ENCODE data around the gene CAMSAP1.
"Not testable (repeated sequence)": the region's sequence is repeated elsewhere in the genome, so short reads cannot be mapped to it uniquely, and the experiment has no call there.

The CAMSAP1 gene

GRCh38 chr9:135893104-135893503, 14.2 kb downstream of the CAMSAP1 start:
- H3K4me1 ChIP-seq (ENCODE audit: control insufficient read depth, low read depth, low read length) = peaks cover 11% of the 10 kb centered on the region
- no peak overlapping the region for H3K4me2 ChIP-seq (ENCODE audit: low read length)
- no peaks in the 10 kb centered on the region for H3K36me3 ChIP-seq (ENCODE audit: control insufficient read depth, insufficient read depth, low read length)
- no peak overlapping the region for H4K5ac ChIP-seq (ENCODE audit: low read length)
- H3K79me1 ChIP-seq (ENCODE audit: low read length) = peaks cover 27% of the 10 kb centered on the region
- no peak overlapping the region for H3K9ac ChIP-seq (ENCODE audit: low read length)
- whole genome bisulfite sequencing (ENCODE audit: extremely low coverage, insufficient coverage, low lambda C conversion rate) = 100% methylated on average over 1 of the region's 1 CpG
- no peaks in the 10 kb centered on the region for H3K27me3 ChIP-seq (ENCODE audit: insufficient read depth, low read length, poor library complexity)
- H2BK5ac ChIP-seq (ENCODE audit: low read length) = no peak overlapping the region
- no peak overlapping the region for H4K8ac ChIP-seq (ENCODE audit: low read depth, low read length)
- H3K27ac ChIP-seq (ENCODE audit: low read depth, low read length) = no peak overlapping the region
- H3K23ac ChIP-seq (ENCODE audit: low read length) = no peak overlapping the region
- peaks cover 89% of the 10 kb centered on the region for H3K79me2 ChIP-seq (ENCODE audit: control insufficient read depth, insufficient read depth, low read length)
- H2BK15ac ChIP-seq (replicated peaks; ENCODE audit: low read depth) = no peak overlapping the region
- no peak overlapping the region for H2AK5ac ChIP-seq (ENCODE audit: low read length)
- no peak overlapping the region for H3K4me3 ChIP-seq (ENCODE audit: low read length)
- no peak overlapping the region for H3K56ac ChIP-seq (ENCODE audit: low read length)
- H3K4ac ChIP-seq (ENCODE audit: low read depth, low read length) = no peak overlapping the region
- DNase-seq = no peak
- H2BK120ac ChIP-seq (ENCODE audit: low read depth, low read length) = no peak overlapping the region
- H3K18ac ChIP-seq (ENCODE audit: low read length) = no peak overlapping the region

GRCh38 chr9:135892327-135892726, 15.0 kb downstream of the CAMSAP1 start:
- WGBS (ENCODE audit: extremely low coverage, insufficient coverage, low lambda C conversion rate) = no CpG with 5 or more reads among the region's 6 CpGs
- not testable (repeated sequence) for H3K18ac ChIP-seq (ENCODE audit: low read length); H3K27ac ChIP-seq (ENCODE audit: low read depth, low read length); H3K4me2 ChIP-seq (ENCODE audit: low read length); H3K4me3 ChIP-seq (ENCODE audit: low read length); H4K5ac ChIP-seq (ENCODE audit: low read length); DNase-seq; H3K23ac ChIP-seq (ENCODE audit: low read length); H4K8ac ChIP-seq (ENCODE audit: low read depth, low read length); H2BK120ac ChIP-seq (ENCODE audit: low read depth, low read length); H3K9ac ChIP-seq (ENCODE audit: low read length); H2BK15ac ChIP-seq (replicated peaks; ENCODE audit: low read depth); H3K56ac ChIP-seq (ENCODE audit: low read length); H3K27me3 ChIP-seq (ENCODE audit: insufficient read depth, low read length, poor library complexity); H2BK5ac ChIP-seq (ENCODE audit: low read length); H2AK5ac ChIP-seq (ENCODE audit: low read length); H3K36me3 ChIP-seq (ENCODE audit: control insufficient read depth, insufficient read depth, low read length); H3K4ac ChIP-seq (ENCODE audit: low read depth, low read length)
- peaks cover 33% of the 10 kb centered on the region for H3K79me1 ChIP-seq (ENCODE audit: low read length)
- peaks cover 15% of the 10 kb centered on the region for H3K4me1 ChIP-seq (ENCODE audit: control insufficient read depth, low read depth, low read length)
- H3K79me2 ChIP-seq (ENCODE audit: control insufficient read depth, insufficient read depth, low read length) = peaks cover 91% of the 10 kb centered on the region

GRCh38 chr9:135891027-135891631, 16.2 kb downstream of the CAMSAP1 start:
- H2BK5ac ChIP-seq (ENCODE audit: low read length) = no peak overlapping the region
- peak overlapping the region; percentile 11 for H3K23ac ChIP-seq (ENCODE audit: low read length)
- H3K4me2 ChIP-seq (ENCODE audit: low read length) = no peak overlapping the region
- WGBS (ENCODE audit: extremely low coverage, insufficient coverage, low lambda C conversion rate) = no CpG with 5 or more reads among the region's 8 CpGs
- H3K9ac ChIP-seq (ENCODE audit: low read length) = no peak overlapping the region
- no peak overlapping the region for H3K18ac ChIP-seq (ENCODE audit: low read length)
- no peak overlapping the region for H3K27ac ChIP-seq (ENCODE audit: low read depth, low read length)
- peaks cover 91% of the 10 kb centered on the region for H3K79me2 ChIP-seq (ENCODE audit: control insufficient read depth, insufficient read depth, low read length)
- no peak overlapping the region for H2BK15ac ChIP-seq (replicated peaks; ENCODE audit: low read depth)
- no peaks in the 10 kb centered on the region for H3K36me3 ChIP-seq (ENCODE audit: control insufficient read depth, insufficient read depth, low read length)
- H3K4me1 ChIP-seq (ENCODE audit: control insufficient read depth, low read depth, low read length) = peaks cover 17% of the 10 kb centered on the region
- no peak overlapping the region for H3K4me3 ChIP-seq (ENCODE audit: low read length)
- H3K79me1 ChIP-seq (ENCODE audit: low read length) = peaks cover 40% of the 10 kb centered on the region
- no peak overlapping the region for H2BK120ac ChIP-seq (ENCODE audit: low read depth, low read length)
- no peak overlapping the region for H3K4ac ChIP-seq (ENCODE audit: low read depth, low read length)
- H2AK5ac ChIP-seq (ENCODE audit: low read length) = no peak overlapping the region
- no peak for DNase-seq
- H4K8ac ChIP-seq (ENCODE audit: low read depth, low read length) = no peak overlapping the region
- no peak overlapping the region for H4K5ac ChIP-seq (ENCODE audit: low read length)
- H3K56ac ChIP-seq (ENCODE audit: low read length) = no peak overlapping the region
- H3K27me3 ChIP-seq (ENCODE audit: insufficient read depth, low read length, poor library complexity) = no peaks in the 10 kb centered on the region

GRCh38 chr9:135890190-135891026, 16.9 kb downstream of the CAMSAP1 start:
- DNase-seq = no peak
- H3K4me1 ChIP-seq (ENCODE audit: control insufficient read depth, low read depth, low read length) = peaks cover 17% of the 10 kb centered on the region
- no peak overlapping the region for H2BK5ac ChIP-seq (ENCODE audit: low read length)
- H2BK15ac ChIP-seq (replicated peaks; ENCODE audit: low read depth) = no peak overlapping the region
- WGBS (ENCODE audit: extremely low coverage, insufficient coverage, low lambda C conversion rate) = no CpG with 5 or more reads among the region's 18 CpGs
- H4K8ac ChIP-seq (ENCODE audit: low read depth, low read length) = no peak overlapping the region
- H3K27ac ChIP-seq (ENCODE audit: low read depth, low read length) = no peak overlapping the region
- no peaks in the 10 kb centered on the region for H3K27me3 ChIP-seq (ENCODE audit: insufficient read depth, low read length, poor library complexity)
- H3K79me2 ChIP-seq (ENCODE audit: control insufficient read depth, insufficient read depth, low read length) = peaks cover 94% of the 10 kb centered on the region
- no peak overlapping the region for H3K9ac ChIP-seq (ENCODE audit: low read length)
- no peak overlapping the region for H3K23ac ChIP-seq (ENCODE audit: low read length)
- no peaks in the 10 kb centered on the region for H3K36me3 ChIP-seq (ENCODE audit: control insufficient read depth, insufficient read depth, low read length)
- no peak overlapping the region for H2AK5ac ChIP-seq (ENCODE audit: low read length)
- H3K4me3 ChIP-seq (ENCODE audit: low read length) = no peak overlapping the region
- H4K5ac ChIP-seq (ENCODE audit: low read length) = no peak overlapping the region
- H3K4me2 ChIP-seq (ENCODE audit: low read length) = no peak overlapping the region
- H3K79me1 ChIP-seq (ENCODE audit: low read length) = peaks cover 43% of the 10 kb centered on the region
- peak overlapping the region; percentile 47 for H3K56ac ChIP-seq (ENCODE audit: low read length)
- H3K4ac ChIP-seq (ENCODE audit: low read depth, low read length) = no peak overlapping the region
- no peak overlapping the region for H3K18ac ChIP-seq (ENCODE audit: low read length)
- no peak overlapping the region for H2BK120ac ChIP-seq (ENCODE audit: low read depth, low read length)

- no CpG with 5 or more reads among the region's 19 CpGs for WGBS (ENCODE audit: extremely low coverage, insufficient coverage, low lambda C conversion rate)
- H4K5ac ChIP-seq (ENCODE audit: low read length) = no peak overlapping the region
- peaks cover 17% of the 10 kb centered on the region for H3K4me1 ChIP-seq (ENCODE audit: control insufficient read depth, low read depth, low read length)
- no peak overlapping the region for H3K4ac ChIP-seq (ENCODE audit: low read depth, low read length)
- H3K79me1 ChIP-seq (ENCODE audit: low read length) = peaks cover 48% of the 10 kb centered on the region
- H2BK15ac ChIP-seq (replicated peaks; ENCODE audit: low read depth) = no peak overlapping the region
- peaks cover 94% of the 10 kb centered on the region for H3K79me2 ChIP-seq (ENCODE audit: control insufficient read depth, insufficient read depth, low read length)
- peak overlapping the region; percentile 16 for H3K23ac ChIP-seq (ENCODE audit: low read length)
- no peak overlapping the region for H4K8ac ChIP-seq (ENCODE audit: low read depth, low read length)
- no peak overlapping the region for H2BK5ac ChIP-seq (ENCODE audit: low read length)
- no peak overlapping the region for H3K4me2 ChIP-seq (ENCODE audit: low read length)
- no peaks in the 10 kb centered on the region for H3K36me3 ChIP-seq (ENCODE audit: control insufficient read depth, insufficient read depth, low read length)
- H3K27ac ChIP-seq (ENCODE audit: low read depth, low read length) = no peak overlapping the region
- H3K56ac ChIP-seq (ENCODE audit: low read length) = peak overlapping the region; percentile 47
- no peaks in the 10 kb centered on the region for H3K27me3 ChIP-seq (ENCODE audit: insufficient read depth, low read length, poor library complexity)
- H3K9ac ChIP-seq (ENCODE audit: low read length) = no peak overlapping the region
- H3K4me3 ChIP-seq (ENCODE audit: low read length) = no peak overlapping the region
- H2AK5ac ChIP-seq (ENCODE audit: low read length) = no peak overlapping the region
- H3K18ac ChIP-seq (ENCODE audit: low read length) = no peak overlapping the region
- no peak overlapping the region for H2BK120ac ChIP-seq (ENCODE audit: low read depth, low read length)
- DNase-seq = no peak
These were observed 17.7 kb downstream of the CAMSAP1 start for GRCh38 chr9:135889564-135890189.
